ENCODE measurements around the gene PTGES3.

Gene PTGES3

DNA sequence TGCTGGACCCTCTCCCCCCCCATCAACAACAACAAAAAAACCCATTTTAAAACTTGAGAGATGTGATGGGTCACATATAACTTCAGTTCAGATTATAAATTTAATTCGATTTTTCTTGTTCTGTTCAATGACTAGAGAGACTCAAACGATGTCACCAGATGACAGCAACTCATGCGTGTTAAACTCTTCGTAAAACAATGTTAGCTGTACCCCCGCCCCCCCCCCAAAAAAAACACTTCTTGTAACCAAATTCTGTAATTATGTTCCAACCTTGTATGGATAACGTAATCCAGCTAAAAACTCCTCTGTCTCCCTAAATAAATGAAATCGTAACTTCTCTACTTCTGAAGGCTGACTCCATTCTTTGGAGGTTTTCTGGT, 37.6 kb upstream of the PTGES3 start:
- POLR2A ChIA-PET = interaction anchor here (0.5 to 5.1 kb wide), 25 partner anchors 9 to 752 kb away, joined by 3 to 63 read pairs (median 5); partner anchors contain the start of genes ATP5F1B, LRP1, PRIM1 and PTGES3
- Histone ChIP-seq H3K4me1 (ENCODE audit: control insufficient read depth, insufficient read depth, low read length) (peaks cover 6% of the 10 kb centered on the region; the same call in 1 of the 2 replicates), H3K27ac (ENCODE audit: extremely low read depth, low read depth, low read length) (peak overlapping the region; percentile 99), H3K9me3 (ENCODE audit: control insufficient read depth, insufficient read depth, low read depth, low read length) (no peaks in the 10 kb centered on the region), H3K4me3 (ENCODE audit: low read depth, low read length) (peak overlapping the region; percentile 73), H3K36me3 (ENCODE audit: control insufficient read depth in 2 of 2, insufficient read depth in 1 of 2, low read length in 2 of 2) (peaks cover 23 to 67% of the 10 kb centered on the region in 2 experiments)
- CTCF ChIA-PET = interaction anchor here (0.6 to 1.7 kb wide), 6 partner anchors 44 to 386 kb away, joined by 3 to 9 read pairs (median 4); partner anchors contain the start of gene STAT6
- 0 out of 2 replicates have a peak, but pooled peaks have one; percentile 38 for TF ChIP-seq ZNF629 (tag by site-specific recombination; IDR thresholded peaks at IDR 0.05)
- TF ChIP-seq ZNF398 (tag by site-specific recombination; IDR thresholded peaks at IDR 0.05) = peak; percentile 63; the same call in 1 of the 2 replicates
- peak; percentile 13; the same call in 1 of the 2 replicates for TF ChIP-seq ZNF324 (tag by site-specific recombination; IDR thresholded peaks at IDR 0.05)
- TF ChIP-seq ZNF362 (tag by site-specific recombination; IDR thresholded peaks at IDR 0.05) = peak; percentile 19; the same call in 1 of the 2 replicates
- TF ChIP-seq, protein P1, sequence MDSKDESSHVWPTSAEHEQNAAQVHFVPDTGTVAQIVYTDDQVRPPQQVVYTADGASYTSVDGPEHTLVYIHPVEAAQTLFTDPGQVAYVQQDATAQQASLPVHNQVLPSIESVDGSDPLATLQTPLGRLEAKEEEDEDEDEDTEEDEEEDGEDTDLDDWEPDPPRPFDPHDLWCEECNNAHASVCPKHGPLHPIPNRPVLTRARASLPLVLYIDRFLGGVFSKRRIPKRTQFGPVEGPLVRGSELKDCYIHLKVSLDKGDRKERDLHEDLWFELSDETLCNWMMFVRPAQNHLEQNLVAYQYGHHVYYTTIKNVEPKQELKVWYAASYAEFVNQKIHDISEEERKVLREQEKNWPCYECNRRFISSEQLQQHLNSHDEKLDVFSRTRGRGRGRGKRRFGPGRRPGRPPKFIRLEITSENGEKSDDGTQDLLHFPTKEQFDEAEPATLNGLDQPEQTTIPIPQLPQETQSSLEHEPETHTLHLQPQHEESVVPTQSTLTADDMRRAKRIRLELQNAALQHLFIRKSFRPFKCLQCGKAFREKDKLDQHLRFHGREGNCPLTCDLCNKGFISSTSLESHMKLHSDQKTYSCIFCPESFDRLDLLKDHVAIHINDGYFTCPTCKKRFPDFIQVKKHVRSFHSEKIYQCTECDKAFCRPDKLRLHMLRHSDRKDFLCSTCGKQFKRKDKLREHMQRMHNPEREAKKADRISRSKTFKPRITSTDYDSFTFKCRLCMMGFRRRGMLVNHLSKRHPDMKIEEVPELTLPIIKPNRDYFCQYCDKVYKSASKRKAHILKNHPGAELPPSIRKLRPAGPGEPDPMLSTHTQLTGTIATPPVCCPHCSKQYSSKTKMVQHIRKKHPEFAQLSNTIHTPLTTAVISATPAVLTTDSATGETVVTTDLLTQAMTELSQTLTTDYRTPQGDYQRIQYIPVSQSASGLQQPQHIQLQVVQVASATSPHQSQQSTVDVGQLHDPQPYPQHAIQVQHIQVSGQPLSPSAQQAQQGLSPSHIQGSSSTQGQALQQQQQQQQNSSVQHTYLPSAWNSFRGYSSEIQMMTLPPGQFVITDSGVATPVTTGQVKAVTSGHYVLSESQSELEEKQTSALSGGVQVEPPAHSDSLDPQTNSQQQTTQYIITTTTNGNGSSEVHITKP (tag by site-specific recombination; IDR thresholded peaks at IDR 0.05) = 0 out of 2 replicates have a peak, but pooled peaks have one; percentile 46
- TF ChIP-seq, protein P2, sequence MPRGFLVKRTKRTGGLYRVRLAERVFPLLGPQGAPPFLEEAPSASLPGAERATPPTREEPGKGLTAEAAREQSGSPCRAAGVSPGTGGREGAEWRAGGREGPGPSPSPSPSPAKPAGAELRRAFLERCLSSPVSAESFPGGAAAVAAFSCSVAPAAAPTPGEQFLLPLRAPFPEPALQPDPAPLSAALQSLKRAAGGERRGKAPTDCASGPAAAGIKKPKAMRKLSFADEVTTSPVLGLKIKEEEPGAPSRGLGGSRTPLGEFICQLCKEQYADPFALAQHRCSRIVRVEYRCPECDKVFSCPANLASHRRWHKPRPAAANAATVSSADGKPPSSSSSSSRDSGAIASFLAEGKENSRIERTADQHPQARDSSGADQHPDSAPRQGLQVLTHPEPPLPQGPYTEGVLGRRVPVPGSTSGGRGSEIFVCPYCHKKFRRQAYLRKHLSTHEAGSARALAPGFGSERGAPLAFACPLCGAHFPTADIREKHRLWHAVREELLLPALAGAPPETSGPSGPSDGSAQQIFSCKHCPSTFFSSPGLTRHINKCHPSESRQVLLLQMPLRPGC (tag by site-specific recombination; IDR thresholded peaks at IDR 0.05) = peak; percentile 42; the same call in 1 of the 2 replicates
- TF ChIP-seq, protein P3, sequence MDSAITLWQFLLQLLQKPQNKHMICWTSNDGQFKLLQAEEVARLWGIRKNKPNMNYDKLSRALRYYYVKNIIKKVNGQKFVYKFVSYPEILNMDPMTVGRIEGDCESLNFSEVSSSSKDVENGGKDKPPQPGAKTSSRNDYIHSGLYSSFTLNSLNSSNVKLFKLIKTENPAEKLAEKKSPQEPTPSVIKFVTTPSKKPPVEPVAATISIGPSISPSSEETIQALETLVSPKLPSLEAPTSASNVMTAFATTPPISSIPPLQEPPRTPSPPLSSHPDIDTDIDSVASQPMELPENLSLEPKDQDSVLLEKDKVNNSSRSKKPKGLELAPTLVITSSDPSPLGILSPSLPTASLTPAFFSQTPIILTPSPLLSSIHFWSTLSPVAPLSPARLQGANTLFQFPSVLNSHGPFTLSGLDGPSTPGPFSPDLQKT (IDR thresholded peaks at IDR 0.05; ENCODE audit: borderline replicate concordance, low read depth, low read length) = no peak
- TF ChIP-seq, protein P4, sequence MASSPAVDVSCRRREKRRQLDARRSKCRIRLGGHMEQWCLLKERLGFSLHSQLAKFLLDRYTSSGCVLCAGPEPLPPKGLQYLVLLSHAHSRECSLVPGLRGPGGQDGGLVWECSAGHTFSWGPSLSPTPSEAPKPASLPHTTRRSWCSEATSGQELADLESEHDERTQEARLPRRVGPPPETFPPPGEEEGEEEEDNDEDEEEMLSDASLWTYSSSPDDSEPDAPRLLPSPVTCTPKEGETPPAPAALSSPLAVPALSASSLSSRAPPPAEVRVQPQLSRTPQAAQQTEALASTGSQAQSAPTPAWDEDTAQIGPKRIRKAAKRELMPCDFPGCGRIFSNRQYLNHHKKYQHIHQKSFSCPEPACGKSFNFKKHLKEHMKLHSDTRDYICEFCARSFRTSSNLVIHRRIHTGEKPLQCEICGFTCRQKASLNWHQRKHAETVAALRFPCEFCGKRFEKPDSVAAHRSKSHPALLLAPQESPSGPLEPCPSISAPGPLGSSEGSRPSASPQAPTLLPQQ (tag by site-specific recombination; IDR thresholded peaks at IDR 0.05) = peak; percentile 11; the same call in 1 of the 2 replicates
- TF ChIP-seq, protein P5, sequence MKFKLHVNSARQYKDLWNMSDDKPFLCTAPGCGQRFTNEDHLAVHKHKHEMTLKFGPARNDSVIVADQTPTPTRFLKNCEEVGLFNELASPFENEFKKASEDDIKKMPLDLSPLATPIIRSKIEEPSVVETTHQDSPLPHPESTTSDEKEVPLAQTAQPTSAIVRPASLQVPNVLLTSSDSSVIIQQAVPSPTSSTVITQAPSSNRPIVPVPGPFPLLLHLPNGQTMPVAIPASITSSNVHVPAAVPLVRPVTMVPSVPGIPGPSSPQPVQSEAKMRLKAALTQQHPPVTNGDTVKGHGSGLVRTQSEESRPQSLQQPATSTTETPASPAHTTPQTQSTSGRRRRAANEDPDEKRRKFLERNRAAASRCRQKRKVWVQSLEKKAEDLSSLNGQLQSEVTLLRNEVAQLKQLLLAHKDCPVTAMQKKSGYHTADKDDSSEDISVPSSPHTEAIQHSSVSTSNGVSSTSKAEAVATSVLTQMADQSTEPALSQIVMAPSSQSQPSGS (tag by site-specific recombination; IDR thresholded peaks at IDR 0.05; ENCODE audit: low read depth) = peak; percentile 85
- peak; percentile 70 for TF ChIP-seq ZBTB44 (tag by site-specific recombination; IDR thresholded peaks at IDR 0.05)
- no peak for TF ChIP-seq ZNF660 (tag by site-specific recombination; IDR thresholded peaks at IDR 0.05)
- TF ChIP-seq, protein P6, sequence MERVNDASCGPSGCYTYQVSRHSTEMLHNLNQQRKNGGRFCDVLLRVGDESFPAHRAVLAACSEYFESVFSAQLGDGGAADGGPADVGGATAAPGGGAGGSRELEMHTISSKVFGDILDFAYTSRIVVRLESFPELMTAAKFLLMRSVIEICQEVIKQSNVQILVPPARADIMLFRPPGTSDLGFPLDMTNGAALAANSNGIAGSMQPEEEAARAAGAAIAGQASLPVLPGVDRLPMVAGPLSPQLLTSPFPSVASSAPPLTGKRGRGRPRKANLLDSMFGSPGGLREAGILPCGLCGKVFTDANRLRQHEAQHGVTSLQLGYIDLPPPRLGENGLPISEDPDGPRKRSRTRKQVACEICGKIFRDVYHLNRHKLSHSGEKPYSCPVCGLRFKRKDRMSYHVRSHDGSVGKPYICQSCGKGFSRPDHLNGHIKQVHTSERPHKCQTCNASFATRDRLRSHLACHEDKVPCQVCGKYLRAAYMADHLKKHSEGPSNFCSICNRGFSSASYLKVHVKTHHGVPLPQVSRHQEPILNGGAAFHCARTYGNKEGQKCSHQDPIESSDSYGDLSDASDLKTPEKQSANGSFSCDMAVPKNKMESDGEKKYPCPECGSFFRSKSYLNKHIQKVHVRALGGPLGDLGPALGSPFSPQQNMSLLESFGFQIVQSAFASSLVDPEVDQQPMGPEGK (tag by site-specific recombination; IDR thresholded peaks at IDR 0.05) = peak; percentile 97
- 0 out of 2 replicates have a peak, but pooled peaks have one; percentile 7 for TF ChIP-seq ZNF335 (tag by site-specific recombination; conservative IDR thresholded peaks at IDR 0.05)
- TF ChIP-seq ZNF350 (tag by site-specific recombination; IDR thresholded peaks at IDR 0.05) = no peak
- peak; percentile 86 for TF ChIP-seq PRDM6 (tag by site-specific recombination; IDR thresholded peaks at IDR 0.05)
- no peak for TF ChIP-seq ZNF140 (tag by site-specific recombination; IDR thresholded peaks at IDR 0.05)
- TF ChIP-seq ZBTB7A (tag by site-specific recombination; IDR thresholded peaks at IDR 0.05; ENCODE audit: low read depth) = 0 out of 2 replicates have a peak, but pooled peaks have one; percentile 10
